Small intestine (tissue), 7 donors: Measurements from ENCODE around the gene ATP8A2. TPM values are rescaled to one million over a fixed set of nuclear protein-coding genes. Genes with fewer than 3 reads are reported as not detected.

Experiments used
- DNase-seq, 2 donors: peaks; one replicate each; pipeline versions ENCODE4 v3.0.0 to v3.0.0-alpha.2; 2013
- FAIRE-seq: peaks from 2 replicates; lab custom pipeline; 2012; peaks lifted over from hg19 to GRCh38; lab: Jason Lieb, UNC
- H3K27ac ChIP-seq, 3 donors: one replicate each; pipeline ENCODE4 v1.5.1; 2013; ENCODE audit warnings: low read length in 2 of 3, mild to moderate bottlenecking in 2 of 3, control low read depth in 1 of 3, inconsistent platforms in 1 of 3, low read depth in 1 of 3, moderate library complexity in 1 of 3
- H3K27me3 ChIP-seq, 3 donors: one replicate each; pipeline ENCODE4 v1.6.1; 2013; ENCODE audit warnings: low read length in 3 of 3, inconsistent platforms in 1 of 3; ENCODE audit not compliant: control insufficient read depth in 3 of 3, insufficient read depth in 3 of 3
- H3K36me3 ChIP-seq, 3 donors: one replicate each; pipeline ENCODE4 v1.6.1; 2013; ENCODE audit warnings: low read length in 3 of 3, inconsistent platforms in 1 of 3, low read depth in 1 of 3, mild to moderate bottlenecking in 1 of 3, moderate library complexity in 1 of 3; ENCODE audit not compliant: control insufficient read depth in 3 of 3, insufficient read depth in 2 of 3
- H3K4me1 ChIP-seq, 3 donors: one replicate each; pipeline ENCODE4 v1.6.1; 2013; ENCODE audit warnings: low read length in 2 of 3, inconsistent platforms in 1 of 3, low read depth in 1 of 3, mild to moderate bottlenecking in 1 of 3, moderate library complexity in 1 of 3; ENCODE audit not compliant: control insufficient read depth in 3 of 3, insufficient read depth in 2 of 3
- H3K4me3 ChIP-seq, 3 donors: one replicate each; pipeline ENCODE4 v1.5.1; 2013; ENCODE audit warnings: low read length in 3 of 3, control low read depth in 1 of 3, inconsistent platforms in 1 of 3, low read depth in 1 of 3, mild to moderate bottlenecking in 1 of 3, moderate library complexity in 1 of 3
- H3K9me3 ChIP-seq, 2 donors: one replicate each; pipeline ENCODE4 v1.6.1; 2013; ENCODE audit warnings: low read depth in 1 of 2, low read length in 1 of 2; ENCODE audit not compliant: control insufficient read depth in 2 of 2, insufficient read depth in 1 of 2
- WGBS, 3 donors: extraction: QIAGEN DNeasy Blood & Tissue Kit; methylation state at CpG; one replicate each; pipeline ENCODE4 v1.1.7; 2013; 5-methylcytosine and 5-hydroxymethylcytosine counted together
- polyA plus RNA-seq, 4 donors: library from polyadenylated mRNA; stranded (reverse) in 3 of 4; unstranded in 1 of 4; fragments of 200-250 nt in 3 of 4; fragments of 120-200 nt in 1 of 4; gene quantifications; one replicate each; pipeline versions ENCODE4 v1.2.1 to v1.2.3, GENCODE V29; 2013
- donor health status: healthy with polysubstance abuse.
- donor health status: control.
- donor health status: control.
- donor health status: Bipolar disorder and iron deficiency.
- donor health status: healthy.

Gene ATP8A2
- polyA plus RNA-seq, 4 donors: 0.72 to 0.79 TPM; not detected in 2

DNA sequence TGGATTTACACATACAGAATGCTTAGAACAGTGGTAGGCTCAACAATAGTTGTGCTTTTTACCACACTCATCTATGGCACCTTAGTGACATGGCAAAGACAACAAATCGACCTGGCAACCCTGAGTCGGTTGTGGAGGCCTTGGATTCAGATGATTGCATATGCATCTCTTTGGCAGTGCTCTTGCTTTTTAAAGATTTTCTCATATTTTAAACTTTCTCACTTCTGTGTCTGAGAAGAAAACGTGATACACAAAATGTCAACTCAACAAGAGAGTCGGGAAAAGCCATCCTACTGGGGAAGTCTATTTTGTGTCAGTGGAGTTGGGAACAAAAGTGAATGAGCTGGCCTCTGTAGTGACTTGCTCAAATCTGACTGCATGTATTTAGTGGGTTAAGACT lies 85.8 kb downstream of the ATP8A2 start:
- FAIRE-seq (no peak), DNase-seq (no peak)
- Histone ChIP-seq H3K27me3 (no peaks in the 10 kb centered on the region), H3K36me3 (no peaks in the 10 kb centered on the region), H3K27ac (no peak overlapping the region), H3K4me3 (no peak overlapping the region), H3K9me3 (no peaks in the 10 kb centered on the region), H3K4me1 (no peaks in the 10 kb centered on the region)
- 53 to 86% (median 81%) methylated on average over 4 of the region's 4 CpGs for WGBS, 3 donors

DNA sequence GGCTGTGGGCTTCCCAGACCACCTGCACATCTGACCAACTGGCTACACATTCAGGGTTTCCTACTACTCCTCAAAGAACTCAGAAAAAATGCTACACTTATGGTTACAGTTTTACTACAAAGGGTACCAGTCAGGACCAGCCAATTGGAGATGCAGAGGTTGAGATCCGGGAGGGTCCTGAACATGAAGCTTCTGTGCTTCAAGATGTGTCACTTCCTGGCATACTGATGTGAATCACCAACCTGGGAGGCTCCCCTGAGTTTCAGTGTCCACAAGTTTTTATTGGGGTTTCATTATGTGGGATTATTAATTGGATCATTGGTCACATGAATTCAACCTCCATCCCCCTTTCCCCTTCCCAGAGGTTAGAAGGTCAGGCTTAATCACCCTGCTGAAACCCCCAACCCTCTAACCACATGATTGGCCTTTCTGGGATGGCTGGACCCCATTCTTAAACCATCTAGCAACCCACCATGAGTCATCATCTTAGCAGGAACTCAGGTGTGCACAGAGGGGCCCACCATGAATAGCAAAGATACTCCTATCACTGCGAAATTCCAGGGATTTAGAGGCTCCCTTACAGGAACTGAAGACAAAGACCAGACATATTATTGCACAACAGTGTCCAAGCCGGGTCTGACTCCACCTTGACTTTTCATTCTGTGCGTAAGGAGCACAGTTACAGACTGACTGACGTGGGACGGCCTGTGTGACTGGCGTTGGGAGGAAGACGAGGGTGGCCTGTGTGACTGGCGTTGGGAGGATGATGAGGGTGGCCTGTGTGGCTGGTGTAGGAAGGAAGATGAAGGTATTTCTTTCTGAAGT lies 90.7 kb downstream of the ATP8A2 start:
- 80 to 86% (median 83%) methylated on average over 9 of the region's 9 CpGs for WGBS, 3 donors
- DNase-seq (no peak), FAIRE-seq (no peak)
- no peaks in the 10 kb centered on the region for H3K9me3 ChIP-seq
- H3K27ac ChIP-seq: no peak overlapping the region
- H3K4me3 ChIP-seq: no peak overlapping the region
- H3K27me3 ChIP-seq: peaks cover 0 to 6% (median 0%) of the 10 kb centered on the region in 3 donors
- H3K4me1 ChIP-seq: no peaks in the 10 kb centered on the region
- H3K36me3 ChIP-seq: no peaks in the 10 kb centered on the region

DNA sequence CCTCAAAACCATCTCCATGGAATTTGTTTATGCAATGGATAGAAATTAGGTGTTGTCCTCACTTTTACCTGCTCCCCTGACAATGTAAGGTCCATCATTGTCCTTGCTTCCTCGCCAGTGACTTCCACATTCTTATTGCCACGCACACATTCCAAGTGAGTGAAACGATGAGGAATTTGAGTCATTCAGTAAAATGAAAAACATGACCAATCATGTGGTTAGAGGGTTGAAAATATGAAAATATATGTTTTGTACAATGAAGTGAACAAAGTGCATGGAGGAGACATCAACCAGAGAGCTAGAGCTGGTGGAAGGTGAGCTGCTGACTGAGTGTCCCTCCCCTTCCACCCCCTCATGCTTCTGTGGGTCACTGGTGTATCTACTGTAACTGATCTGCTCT lies 91.7 kb downstream of the ATP8A2 start:
- Histone ChIP-seq H3K27me3 (peaks cover 0 to 14% (median 0%) of the 10 kb centered on the region in 3 donors), H3K27ac (no peak overlapping the region), H3K4me1 (no peaks in the 10 kb centered on the region), H3K4me3 (no peak overlapping the region), H3K36me3 (no peaks in the 10 kb centered on the region), H3K9me3 (no peaks in the 10 kb centered on the region)
- 75 to 77% (median 76%) methylated on average over 3 of the region's 3 CpGs for WGBS, 3 donors
- DNase-seq (no peak), FAIRE-seq (no peak)

DNA sequence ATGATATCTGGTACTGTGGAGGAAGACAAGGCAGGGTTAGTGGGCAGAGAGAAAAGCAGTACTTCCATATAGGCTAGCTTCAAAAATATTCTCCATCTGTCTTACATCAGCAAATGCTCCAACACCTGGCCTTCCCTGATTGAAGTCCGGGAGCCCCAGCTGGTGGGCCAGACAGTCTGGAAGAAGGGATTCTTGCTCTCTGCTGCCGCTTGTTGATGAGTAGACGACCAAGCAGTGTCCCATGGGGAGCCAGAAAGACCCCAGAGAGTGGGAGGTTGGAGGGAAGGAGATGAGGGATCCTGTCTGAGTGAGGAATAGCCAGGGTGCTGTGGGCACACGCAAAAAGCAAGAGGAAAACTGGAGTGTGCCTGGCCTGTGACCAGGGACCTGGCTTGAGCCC lies 95.1 kb downstream of the ATP8A2 start:
- FAIRE-seq (no peak), DNase-seq (no peak)
- no peaks in the 10 kb centered on the region for H3K9me3 ChIP-seq
- H3K4me3 ChIP-seq: no peak overlapping the region
- no peaks in the 10 kb centered on the region for H3K36me3 ChIP-seq
- 64 to 70% (median 65%) methylated on average over 4 of the region's 4 CpGs for WGBS, 3 donors
- H3K4me1 ChIP-seq: no peaks in the 10 kb centered on the region
- peaks cover 0 to 24% (median 7%) of the 10 kb centered on the region in 3 donors for H3K27me3 ChIP-seq
- no peak overlapping the region for H3K27ac ChIP-seq

DNA sequence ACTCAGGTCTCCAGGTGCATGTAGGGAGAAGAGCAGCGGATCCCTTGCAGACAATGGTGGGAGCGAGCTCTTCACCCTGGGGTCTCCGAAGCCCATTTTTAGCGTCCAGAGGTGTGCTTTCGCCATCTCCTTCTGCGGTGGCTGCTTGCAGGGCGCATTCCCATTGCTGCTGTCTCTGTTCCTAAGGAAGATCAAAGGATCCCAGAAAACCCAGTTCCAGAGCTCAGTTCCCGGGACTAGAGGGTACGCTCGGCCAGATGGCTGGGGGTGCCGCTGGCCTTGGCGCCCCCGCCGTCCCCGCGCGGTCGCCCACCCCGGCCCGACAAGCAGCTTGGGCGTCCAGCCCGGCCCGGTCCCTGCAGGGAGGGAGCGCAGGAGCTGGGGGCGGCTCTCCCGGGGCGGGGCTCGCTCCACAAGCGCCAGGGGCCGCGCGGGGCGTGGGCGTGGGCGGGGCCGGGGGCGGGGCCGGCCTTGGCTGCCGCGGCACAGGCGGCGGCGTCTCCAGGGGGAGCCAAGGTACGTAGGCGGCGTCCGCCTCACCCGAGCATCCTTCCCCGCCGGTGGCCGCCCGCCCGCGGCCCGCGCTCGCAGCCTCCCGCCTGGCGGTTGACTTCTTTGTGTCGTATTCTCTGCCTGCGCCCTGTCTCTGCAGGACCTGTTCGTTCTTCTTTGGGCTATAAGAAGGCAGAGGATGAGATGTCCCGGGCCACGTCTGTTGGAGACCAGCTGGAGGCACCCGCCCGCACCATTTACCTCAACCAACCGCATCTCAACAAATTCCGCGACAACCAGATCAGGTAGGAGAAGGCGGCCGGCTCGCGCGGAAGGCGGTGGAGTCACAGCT lies 96.8 kb downstream of the ATP8A2 start:
- no peak overlapping the region for H3K4me3 ChIP-seq
- H3K27me3 ChIP-seq: peaks cover 0 to 24% (median 7%) of the 10 kb centered on the region in 3 donors
- no peak overlapping the region for H3K27ac ChIP-seq
- no peaks in the 10 kb centered on the region for H3K9me3 ChIP-seq
- H3K36me3 ChIP-seq: no peaks in the 10 kb centered on the region
- FAIRE-seq (no peak), DNase-seq (peak in 1 of 2 donors; percentile 22)
- 4 to 18% (median 14%) methylated on average over 39 to 75 of the region's 75 CpGs for WGBS, 3 donors
- H3K4me1 ChIP-seq: no peaks in the 10 kb centered on the region

DNA sequence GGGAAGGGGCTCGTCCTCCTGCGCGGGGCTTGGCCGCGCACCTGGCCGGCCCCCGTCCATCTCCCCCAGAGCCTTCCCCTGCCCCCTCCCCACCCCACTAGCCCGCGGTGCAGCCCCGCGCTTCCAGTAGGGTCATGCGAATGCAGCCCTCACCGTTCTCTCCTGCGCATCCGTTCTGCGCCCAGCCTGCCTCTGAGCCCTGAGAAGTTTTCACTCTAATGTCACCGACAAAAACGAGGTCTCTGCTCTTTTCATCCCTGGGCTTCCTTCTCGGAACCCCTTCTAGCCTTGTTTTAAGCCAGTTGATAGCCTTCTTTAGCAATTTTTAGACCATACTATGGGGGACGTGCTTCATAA lies 97.4 kb downstream of the ATP8A2 start:
- WGBS, 3 donors: 8 to 24% (median 16%) methylated on average over 17 to 20 of the region's 20 CpGs
- H3K27me3 ChIP-seq: peaks cover 0 to 24% (median 7%) of the 10 kb centered on the region in 3 donors
- H3K4me3 ChIP-seq: no peak overlapping the region
- no peaks in the 10 kb centered on the region for H3K4me1 ChIP-seq
- H3K27ac ChIP-seq: no peak overlapping the region
- H3K9me3 ChIP-seq: no peaks in the 10 kb centered on the region
- DNase-seq (no peak), FAIRE-seq (no peak)
- H3K36me3 ChIP-seq: no peaks in the 10 kb centered on the region

DNA sequence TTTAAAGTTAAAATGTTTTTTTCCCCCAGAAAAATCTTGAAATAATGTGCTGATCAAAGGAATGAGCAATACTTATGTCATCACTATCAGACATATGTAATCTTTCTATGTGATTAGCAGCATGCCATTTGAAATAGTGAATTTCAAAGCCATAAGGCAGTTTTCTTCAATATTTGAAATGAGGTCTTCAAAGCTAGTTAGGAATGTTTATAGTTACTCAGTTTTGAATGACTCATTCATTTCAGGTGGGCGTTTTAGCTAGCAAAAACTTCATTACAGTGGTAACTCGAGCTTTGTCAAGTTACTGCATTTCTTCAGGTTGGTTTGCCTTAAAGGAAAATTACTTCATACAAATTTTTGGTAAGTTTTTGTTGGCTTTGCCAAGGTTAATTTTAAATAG lies 102.1 kb downstream of the ATP8A2 start:
- Histone ChIP-seq H3K36me3 (no peaks in the 10 kb centered on the region), H3K27me3 (peaks cover 0 to 10% (median 5%) of the 10 kb centered on the region in 3 donors), H3K9me3 (no peaks in the 10 kb centered on the region), H3K27ac (no peak overlapping the region), H3K4me3 (no peak overlapping the region), H3K4me1 (no peaks in the 10 kb centered on the region)
- WGBS, 3 donors: 31 to 50% (median 33%) methylated on average over 2 of the region's 2 CpGs
- DNase-seq (no peak), FAIRE-seq (no peak)

DNA sequence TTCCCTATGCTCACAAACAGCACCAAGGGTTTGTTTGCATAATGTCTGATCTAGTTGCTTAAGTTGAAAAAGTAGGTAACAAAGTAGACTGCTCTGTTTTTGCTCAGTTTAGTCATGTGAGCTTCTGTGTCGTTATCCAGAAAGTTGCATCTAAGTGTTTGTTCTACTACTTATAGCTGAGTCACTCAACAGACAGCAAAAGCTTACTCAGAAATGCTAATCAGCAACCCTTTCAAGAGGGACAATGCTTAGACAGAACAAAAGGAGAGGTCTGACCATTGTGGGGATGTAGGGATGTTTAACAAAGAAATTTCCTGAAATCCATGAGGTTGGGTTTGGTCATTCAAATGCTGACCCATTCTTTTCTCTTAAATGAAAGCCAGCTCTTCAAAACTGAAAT lies 106.4 kb downstream of the ATP8A2 start:
- no peak for FAIRE-seq
- Histone ChIP-seq H3K9me3 (peaks cover 0 to 4% of the 10 kb centered on the region in 2 donors), H3K27ac (no peak overlapping the region), H3K4me3 (no peak overlapping the region), H3K36me3 (no peaks in the 10 kb centered on the region), H3K4me1 (no peaks in the 10 kb centered on the region), H3K27me3 (no peaks in the 10 kb centered on the region)
- 51 to 70% (median 56%) methylated on average over 1 of the region's 1 CpG for WGBS, 3 donors
- no peak for DNase-seq
